HCT116 (cell line): Measurements from ENCODE around the gene CNTN4.

Source experiments
- CEBPB ChIP-seq: IDR thresholded peaks from 2 replicates; pipeline ENCODE4 v1.6.1; 2012; ENCODE audit warnings: low read depth
- CTCF ChIP-seq, 3 experiments: fragments of 200-600 bp in 1 of 3; sonication (generic) in 1 of 3; IDR thresholded peaks in 2 of 3; conservative IDR thresholded peaks in 1 of 3; 2 replicates each; pipeline ENCODE4 v1.5.1; 2012 to 2017; ENCODE audit warnings: low read depth in 2 of 3, low read length in 2 of 3, antibody characterized with exemption in 1 of 3, borderline replicate concordance in 1 of 3, control low read depth in 1 of 3, mild to moderate bottlenecking in 1 of 3, mixed read lengths in 1 of 3, mixed run types in 1 of 3, moderate library complexity in 1 of 3; ENCODE audit not compliant: insufficient read depth in 1 of 3
- POLR2AphosphoS5 ChIP-seq: IDR thresholded peaks from 2 replicates; pipeline ENCODE4 v1.6.1; 2011; ENCODE audit warnings: mild to moderate bottlenecking, low read depth, low read length, moderate library complexity
- RAD21 ChIP-seq: IDR thresholded peaks from 2 replicates; pipeline ENCODE4 v1.6.1; 2012; ENCODE audit warnings: low read depth, mild to moderate bottlenecking
- REST ChIP-seq: IDR thresholded peaks from 2 replicates; pipeline ENCODE4 v1.6.1; 2012; ENCODE audit warnings: low read depth
- SIN3A ChIP-seq: IDR thresholded peaks from 2 replicates; pipeline ENCODE4 v1.6.1; 2012; ENCODE audit warnings: low read depth

GRCh38 chr3:2822611-2823010 lies 723.9 kb downstream of the CNTN4 start:
- TF ChIP-seq CTCF (IDR thresholded peaks at IDR 0.05 in 2 of 3, conservative IDR thresholded peaks at IDR 0.05 in 1 of 3; ENCODE audit: borderline replicate concordance in 1 of 3, insufficient read depth in 1 of 3, low read depth in 2 of 3, low read length in 2 of 3) (no peak), SIN3A (no peak), POLR2AphosphoS5 (no peak), REST (no peak), CEBPB (no peak), RAD21 (no peak)
